ENCODE measurements around the gene NPAS1.

The NPAS1 gene

GRCh38 chr19:46993622-46994021 is 26.0 kb upstream of the NPAS1 start:
- no peaks in the 10 kb centered on the region for H3K9me3 ChIP-seq (ENCODE audit: control insufficient read depth, insufficient read depth, low read length)
- peaks cover 6% of the 10 kb centered on the region for H3K4me1 ChIP-seq (ENCODE audit: control insufficient read depth, insufficient read depth, low read length)
- no peak overlapping the region for H3K9ac ChIP-seq (ENCODE audit: low read depth, low read length)
- H3K4me3 ChIP-seq (ENCODE audit: low read depth, low read length): no peak overlapping the region
- no peaks in the 10 kb centered on the region for H3K27me3 ChIP-seq (ENCODE audit: control insufficient read depth, insufficient read depth, low read length)
- H3K36me3 ChIP-seq (ENCODE audit: control insufficient read depth, insufficient read depth, low read length): peaks cover 30% of the 10 kb centered on the region

GRCh38 chr19:46994141-46994686 is 25.4 kb upstream of the NPAS1 start:
- Histone ChIP-seq H3K4me3 (ENCODE audit: low read depth, low read length) (no peak overlapping the region), H3K4me1 (ENCODE audit: control insufficient read depth, insufficient read depth, low read length) (peaks cover 6% of the 10 kb centered on the region), H3K9ac (ENCODE audit: low read depth, low read length) (no peak overlapping the region), H3K27me3 (ENCODE audit: control insufficient read depth, insufficient read depth, low read length) (no peaks in the 10 kb centered on the region), H3K9me3 (ENCODE audit: control insufficient read depth, insufficient read depth, low read length) (no peaks in the 10 kb centered on the region), H3K36me3 (ENCODE audit: control insufficient read depth, insufficient read depth, low read length) (peaks cover 35% of the 10 kb centered on the region)

GRCh38 chr19:46995492-46995891 is 24.1 kb upstream of the NPAS1 start:
- H3K4me1 ChIP-seq (ENCODE audit: control insufficient read depth, insufficient read depth, low read length): peaks cover 6% of the 10 kb centered on the region
- peaks cover 35% of the 10 kb centered on the region for H3K36me3 ChIP-seq (ENCODE audit: control insufficient read depth, insufficient read depth, low read length)
- H3K9me3 ChIP-seq (ENCODE audit: control insufficient read depth, insufficient read depth, low read length): no peaks in the 10 kb centered on the region
- H3K27me3 ChIP-seq (ENCODE audit: control insufficient read depth, insufficient read depth, low read length): no peaks in the 10 kb centered on the region
- H3K4me3 ChIP-seq (ENCODE audit: low read depth, low read length): no peak overlapping the region
- H3K9ac ChIP-seq (ENCODE audit: low read depth, low read length): no peak overlapping the region

GRCh38 chr19:46998445-46999125 is 21.1 kb upstream of the NPAS1 start:
- no peaks in the 10 kb centered on the region for H3K27me3 ChIP-seq (ENCODE audit: control insufficient read depth, insufficient read depth, low read length)
- H3K4me3 ChIP-seq (ENCODE audit: low read depth, low read length): no peak overlapping the region
- peaks cover 27% of the 10 kb centered on the region for H3K36me3 ChIP-seq (ENCODE audit: control insufficient read depth, insufficient read depth, low read length)
- no peaks in the 10 kb centered on the region for H3K9me3 ChIP-seq (ENCODE audit: control insufficient read depth, insufficient read depth, low read length)
- H3K4me1 ChIP-seq (ENCODE audit: control insufficient read depth, insufficient read depth, low read length): no peaks in the 10 kb centered on the region
- no peak overlapping the region for H3K9ac ChIP-seq (ENCODE audit: low read depth, low read length)

DNA sequence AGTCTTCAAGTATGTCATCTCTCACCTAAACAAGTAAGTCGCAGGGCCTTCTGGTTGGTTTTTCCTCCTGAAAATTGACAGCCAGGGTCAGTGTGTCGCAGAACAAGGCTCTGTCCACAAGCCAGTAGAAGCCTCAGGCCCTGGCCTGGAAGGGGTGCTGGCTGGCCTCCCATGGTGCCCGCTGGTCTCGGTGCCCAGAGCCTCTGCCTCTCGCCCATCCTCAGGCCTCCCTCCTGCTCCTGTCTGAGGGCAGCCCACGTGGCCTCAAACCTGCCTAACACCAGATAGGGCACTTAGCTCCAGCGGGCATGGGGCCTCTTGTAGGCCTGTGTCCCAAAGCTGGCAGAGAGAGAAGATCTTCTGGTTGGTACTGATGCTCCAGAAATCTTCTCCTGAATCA is 20.3 kb upstream of the NPAS1 start:
- Histone ChIP-seq H3K4me3 (ENCODE audit: low read depth, low read length) (no peak overlapping the region), H3K9me3 (ENCODE audit: control insufficient read depth, insufficient read depth, low read length) (no peaks in the 10 kb centered on the region), H3K9ac (ENCODE audit: low read depth, low read length) (no peak overlapping the region), H3K27me3 (ENCODE audit: control insufficient read depth, insufficient read depth, low read length) (no peaks in the 10 kb centered on the region), H3K4me1 (ENCODE audit: control insufficient read depth, insufficient read depth, low read length) (no peaks in the 10 kb centered on the region), H3K36me3 (ENCODE audit: control insufficient read depth, insufficient read depth, low read length) (peaks cover 29% of the 10 kb centered on the region)

DNA sequence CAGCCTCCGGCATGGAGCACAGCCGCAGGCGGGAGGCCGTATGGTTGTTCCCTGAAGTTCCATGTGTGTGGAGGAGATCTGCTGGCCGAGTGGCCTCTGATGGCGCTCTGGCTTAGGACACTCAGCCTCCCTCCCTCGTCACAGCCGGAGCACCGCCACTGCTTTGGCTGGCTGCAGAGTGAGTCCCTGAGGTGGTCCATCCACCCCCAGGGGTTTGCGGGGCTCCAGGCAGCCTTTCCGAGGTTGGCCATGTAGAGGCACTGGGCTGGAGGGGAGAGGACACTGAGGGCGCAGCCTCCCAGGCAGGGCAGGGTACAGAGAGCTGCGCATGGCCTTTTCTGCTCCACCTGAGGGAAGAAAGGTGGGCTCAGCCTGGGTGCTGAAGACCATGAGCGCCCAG is 19.8 kb upstream of the NPAS1 start:
- H3K9me3 ChIP-seq (ENCODE audit: control insufficient read depth, insufficient read depth, low read length): no peaks in the 10 kb centered on the region
- no peaks in the 10 kb centered on the region for H3K4me1 ChIP-seq (ENCODE audit: control insufficient read depth, insufficient read depth, low read length)
- no peak overlapping the region for H3K9ac ChIP-seq (ENCODE audit: low read depth, low read length)
- H3K4me3 ChIP-seq (ENCODE audit: low read depth, low read length): no peak overlapping the region
- H3K36me3 ChIP-seq (ENCODE audit: control insufficient read depth, insufficient read depth, low read length): peaks cover 29% of the 10 kb centered on the region
- no peaks in the 10 kb centered on the region for H3K27me3 ChIP-seq (ENCODE audit: control insufficient read depth, insufficient read depth, low read length)

DNA sequence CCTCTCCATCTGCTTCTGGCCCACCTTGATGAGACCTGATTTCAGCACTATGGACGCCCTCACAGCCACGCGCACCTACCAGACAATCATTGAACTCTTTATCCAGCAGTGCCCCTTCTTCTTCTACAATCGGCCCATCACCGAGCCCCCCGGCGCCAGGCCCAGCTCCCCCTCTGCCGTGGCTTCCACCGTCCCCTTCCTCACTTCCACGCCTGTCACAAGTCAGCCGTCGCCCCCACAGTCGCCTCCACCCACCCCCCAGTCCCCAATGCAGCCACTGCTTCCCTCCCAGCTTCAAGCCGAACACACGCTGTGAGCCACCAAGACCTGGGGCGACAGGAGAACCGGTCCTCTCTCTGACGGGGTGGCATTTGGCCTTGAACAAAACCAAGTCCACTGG is 19.3 kb upstream of the NPAS1 start:
- Histone ChIP-seq H3K27me3 (ENCODE audit: control insufficient read depth, insufficient read depth, low read length) (no peaks in the 10 kb centered on the region), H3K9me3 (ENCODE audit: control insufficient read depth, insufficient read depth, low read length) (no peaks in the 10 kb centered on the region), H3K4me3 (ENCODE audit: low read depth, low read length) (no peak overlapping the region), H3K4me1 (ENCODE audit: control insufficient read depth, insufficient read depth, low read length) (no peaks in the 10 kb centered on the region), H3K36me3 (ENCODE audit: control insufficient read depth, insufficient read depth, low read length) (peaks cover 29% of the 10 kb centered on the region), H3K9ac (ENCODE audit: low read depth, low read length) (no peak overlapping the region)

DNA sequence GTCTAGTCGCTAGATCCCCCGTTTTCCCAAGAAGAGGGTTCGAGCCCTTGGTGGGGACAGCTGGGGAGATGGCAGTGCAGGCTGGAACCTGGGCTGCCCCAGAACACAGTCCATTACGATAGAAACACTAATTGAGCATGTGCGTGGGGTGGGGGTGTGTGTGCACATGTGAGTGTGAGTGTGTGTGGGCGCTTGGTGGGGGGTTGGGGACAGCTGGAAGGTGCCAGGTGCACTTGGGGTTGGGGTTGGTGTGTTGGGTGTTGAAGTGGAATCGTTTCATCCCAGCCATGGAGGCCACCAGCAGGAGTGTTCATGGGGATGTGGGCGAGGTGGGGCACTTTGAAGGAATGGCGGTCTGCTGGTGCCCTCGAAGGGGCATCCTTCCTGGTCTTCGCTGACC is 18.1 kb upstream of the NPAS1 start:
- H3K9me3 ChIP-seq (ENCODE audit: control insufficient read depth, insufficient read depth, low read length): no peaks in the 10 kb centered on the region
- H3K27me3 ChIP-seq (ENCODE audit: control insufficient read depth, insufficient read depth, low read length): no peaks in the 10 kb centered on the region
- peaks cover 29% of the 10 kb centered on the region for H3K36me3 ChIP-seq (ENCODE audit: control insufficient read depth, insufficient read depth, low read length)

GRCh38 chr19:47002106-47002766 is 17.4 kb upstream of the NPAS1 start:
- no peaks in the 10 kb centered on the region for H3K27me3 ChIP-seq (ENCODE audit: control insufficient read depth, insufficient read depth, low read length)

More for the DNA sequence above, 18.1 kb upstream of the NPAS1 start:
- Histone ChIP-seq H3K4me1 (ENCODE audit: control insufficient read depth, insufficient read depth, low read length) (no peaks in the 10 kb centered on the region), H3K4me3 (ENCODE audit: low read depth, low read length) (no peak overlapping the region), H3K9ac (ENCODE audit: low read depth, low read length) (no peak overlapping the region)

GRCh38 chr19:47002853-47003610 is 16.6 kb upstream of the NPAS1 start:
- no peaks in the 10 kb centered on the region for H3K9me3 ChIP-seq (ENCODE audit: control insufficient read depth, insufficient read depth, low read length)
- H3K9ac ChIP-seq (ENCODE audit: low read depth, low read length): no peak overlapping the region
- peaks cover 29% of the 10 kb centered on the region for H3K36me3 ChIP-seq (ENCODE audit: control insufficient read depth, insufficient read depth, low read length)
- no peaks in the 10 kb centered on the region for H3K4me1 ChIP-seq (ENCODE audit: control insufficient read depth, insufficient read depth, low read length)
- no peak overlapping the region for H3K4me3 ChIP-seq (ENCODE audit: low read depth, low read length)
- no peaks in the 10 kb centered on the region for H3K27me3 ChIP-seq (ENCODE audit: control insufficient read depth, insufficient read depth, low read length)

More at GRCh38 chr19:47002106-47002766, 17.4 kb upstream of the NPAS1 start:
- H3K4me1 ChIP-seq (ENCODE audit: control insufficient read depth, insufficient read depth, low read length): no peaks in the 10 kb centered on the region
- no peak overlapping the region for H3K4me3 ChIP-seq (ENCODE audit: low read depth, low read length)
- H3K9ac ChIP-seq (ENCODE audit: low read depth, low read length): no peak overlapping the region
- no peaks in the 10 kb centered on the region for H3K9me3 ChIP-seq (ENCODE audit: control insufficient read depth, insufficient read depth, low read length)
- peaks cover 29% of the 10 kb centered on the region for H3K36me3 ChIP-seq (ENCODE audit: control insufficient read depth, insufficient read depth, low read length)

- no peak overlapping the region for H3K9ac ChIP-seq (ENCODE audit: low read depth, low read length)
- no peak overlapping the region for H3K4me3 ChIP-seq (ENCODE audit: low read depth, low read length)
- H3K9me3 ChIP-seq (ENCODE audit: control insufficient read depth, insufficient read depth, low read length): no peaks in the 10 kb centered on the region
- H3K4me1 ChIP-seq (ENCODE audit: control insufficient read depth, insufficient read depth, low read length): no peaks in the 10 kb centered on the region
- H3K36me3 ChIP-seq (ENCODE audit: control insufficient read depth, insufficient read depth, low read length): peaks cover 27% of the 10 kb centered on the region
- no peaks in the 10 kb centered on the region for H3K27me3 ChIP-seq (ENCODE audit: control insufficient read depth, insufficient read depth, low read length)
Observed at GRCh38 chr19:47003611-47004465, 15.8 kb upstream of the NPAS1 start.

Measured in iPS-15b (cell line).